HEK293 (cell line): ENCODE results near the gene TPM4.

ENCODE experiments used
- CTCF ChIA-PET: fragments of 350-600 bp; formaldehyde crosslinking; extraction: SDS; loops from one replicate; lab custom pipeline; 2021; ENCODE audit warnings: antibody characterized with exemption; lab: Yijun Ruan, JAX
- POLR2A ChIA-PET: fragments of 300-600 bp; formaldehyde crosslinking; extraction: SDS; loops from one replicate; lab custom pipeline; 2020; ENCODE audit warnings: antibody characterized with exemption, inconsistent platforms; lab: Yijun Ruan, JAX
- H3K27ac ChIP-seq: fragments of 200-500 bp; sonication (Bioruptor generic); 2 replicates; pipeline ENCODE4 v1.5.1; 2014; ENCODE audit warnings: low read depth, low read length, control low read depth, inconsistent platforms; ENCODE audit errors: extremely low read depth
- H3K36me3 ChIP-seq, 2 experiments: fragments of 200-500 bp in 1 of 2; sonication (Bioruptor generic) in 1 of 2; 1 replicate in 1 of 2; 2 replicates in 1 of 2; pipeline ENCODE4 v1.5.1; 2014 to 2017; ENCODE audit warnings: inconsistent platforms in 2 of 2, low read length in 2 of 2; ENCODE audit not compliant: control insufficient read depth in 2 of 2, insufficient read depth in 1 of 2
- H3K4me1 ChIP-seq: fragments of 200-500 bp; sonication (Bioruptor generic); 2 replicates; pipeline ENCODE4 v1.5.1; 2014; ENCODE audit warnings: mild to moderate bottlenecking, low read length, inconsistent platforms; ENCODE audit not compliant: control insufficient read depth, insufficient read depth
- H3K4me3 ChIP-seq: 2 replicates; pipeline ENCODE4 v1.5.1; 2011; ENCODE audit warnings: low read depth, mild to moderate bottlenecking, control low read depth, low read length, moderate library complexity
- H3K9me3 ChIP-seq: fragments of 200-500 bp; sonication (Bioruptor generic); 2 replicates; pipeline ENCODE4 v1.5.1; 2014; ENCODE audit warnings: low read depth, low read length, inconsistent platforms; ENCODE audit not compliant: control insufficient read depth, insufficient read depth
- BCL6B ChIP-seq: fragments of 450-650 bp; formaldehyde crosslinking; IDR thresholded peaks from 2 replicates; pipeline ENCODE4 v1.5.1; 2017; ENCODE audit warnings: missing biosample characterization, missing genetic modification characterization
- GFI1B ChIP-seq: fragments of 450-650 bp; formaldehyde crosslinking; IDR thresholded peaks from 2 replicates; pipeline ENCODE4 v1.5.1; 2016; ENCODE audit warnings: missing biosample characterization, missing genetic modification characterization
- GLI4 ChIP-seq: fragments of 450-650 bp; formaldehyde crosslinking; IDR thresholded peaks from 2 replicates; pipeline ENCODE4 v1.5.1; 2016; ENCODE audit warnings: missing biosample characterization, missing genetic modification characterization
- KLF8 ChIP-seq: fragments of 450-650 bp; formaldehyde crosslinking; IDR thresholded peaks from 2 replicates; pipeline ENCODE4 v1.5.1; 2016; ENCODE audit warnings: missing biosample characterization, missing genetic modification characterization
- KLF9 ChIP-seq: fragments of 450-650 bp; formaldehyde crosslinking; IDR thresholded peaks from 2 replicates; pipeline ENCODE4 v1.5.1; 2016; ENCODE audit warnings: missing biosample characterization, missing genetic modification characterization, low read depth
- PATZ1 ChIP-seq: fragments of 450-650 bp; formaldehyde crosslinking; IDR thresholded peaks from 2 replicates; pipeline ENCODE4 v1.5.1; 2016; ENCODE audit warnings: missing biosample characterization, missing genetic modification characterization
- SP7 ChIP-seq: fragments of 450-650 bp; formaldehyde crosslinking; IDR thresholded peaks from 2 replicates; pipeline ENCODE4 v1.5.1; 2016; ENCODE audit warnings: missing biosample characterization, missing genetic modification characterization
- TRIM28 ChIP-seq: IDR thresholded peaks from 2 replicates; pipeline ENCODE4 v1.6.1; 2011; ENCODE audit warnings: low read length, control low read depth, borderline replicate concordance
- TSHZ1 ChIP-seq: fragments of 450-650 bp; formaldehyde crosslinking; IDR thresholded peaks from 2 replicates; pipeline ENCODE4 v1.5.1; 2016; ENCODE audit warnings: missing biosample characterization, missing genetic modification characterization, borderline replicate concordance
- YY2 ChIP-seq: fragments of 450-650 bp; formaldehyde crosslinking; IDR thresholded peaks from 2 replicates; pipeline ENCODE4 v1.5.1; 2016; ENCODE audit warnings: missing biosample characterization, missing genetic modification characterization
- ZBTB11 ChIP-seq: fragments of 450-650 bp; formaldehyde crosslinking; conservative IDR thresholded peaks from 2 replicates; pipeline ENCODE4 v1.5.1; 2016; ENCODE audit warnings: low read depth, missing biosample characterization, missing genetic modification characterization
- ZFP3 ChIP-seq: fragments of 450-650 bp; formaldehyde crosslinking; IDR thresholded peaks from 2 replicates; pipeline ENCODE4 v1.5.1; 2016; ENCODE audit warnings: low read depth, missing biosample characterization, missing genetic modification characterization
- ZIC2 ChIP-seq: fragments of 450-650 bp; formaldehyde crosslinking; IDR thresholded peaks from 2 replicates; pipeline ENCODE4 v1.5.1; 2016; ENCODE audit warnings: missing biosample characterization, missing genetic modification characterization
- ZNF18 ChIP-seq: fragments of 450-650 bp; formaldehyde crosslinking; IDR thresholded peaks from 2 replicates; pipeline ENCODE4 v1.5.1; 2016; ENCODE audit warnings: missing biosample characterization, missing genetic modification characterization
- ZNF223 ChIP-seq: fragments of 450-650 bp; formaldehyde crosslinking; IDR thresholded peaks from 2 replicates; pipeline ENCODE4 v1.5.1; 2016; ENCODE audit warnings: missing biosample characterization, missing genetic modification characterization
- ZNF292 ChIP-seq: fragments of 450-650 bp; formaldehyde crosslinking; IDR thresholded peaks from 2 replicates; pipeline ENCODE4 v1.5.1; 2016; ENCODE audit warnings: low read depth, missing biosample characterization, missing genetic modification characterization, borderline replicate concordance
- ZNF335 ChIP-seq: fragments of 450-650 bp; formaldehyde crosslinking; conservative IDR thresholded peaks from 2 replicates; pipeline ENCODE4 v1.5.1; 2016; ENCODE audit warnings: missing biosample characterization, missing genetic modification characterization
- ZNF354C ChIP-seq: fragments of 450-650 bp; formaldehyde crosslinking; IDR thresholded peaks from 2 replicates; pipeline ENCODE4 v1.5.1; 2016; ENCODE audit warnings: missing biosample characterization, missing genetic modification characterization, low read depth, borderline replicate concordance
- ZNF404 ChIP-seq: fragments of 450-650 bp; formaldehyde crosslinking; IDR thresholded peaks from 2 replicates; pipeline ENCODE4 v1.5.1; 2017; ENCODE audit warnings: missing biosample characterization, missing genetic modification characterization
- ZNF585B ChIP-seq: fragments of 450-650 bp; formaldehyde crosslinking; IDR thresholded peaks from 2 replicates; pipeline ENCODE4 v1.5.1; 2016; ENCODE audit warnings: missing biosample characterization, missing genetic modification characterization
- ZNF626 ChIP-seq: fragments of 450-650 bp; sonication (Bioruptor Pico); formaldehyde crosslinking; IDR thresholded peaks from 2 replicates; pipeline ENCODE4 v1.5.1; 2018; ENCODE audit warnings: missing biosample characterization, missing genetic modification characterization, inconsistent platforms
- ZNF692 ChIP-seq: fragments of 450-650 bp; formaldehyde crosslinking; IDR thresholded peaks from 2 replicates; pipeline ENCODE4 v1.5.1; 2016; ENCODE audit warnings: missing biosample characterization, missing genetic modification characterization
- ZNF76 ChIP-seq: fragments of 450-650 bp; formaldehyde crosslinking; IDR thresholded peaks from 2 replicates; pipeline ENCODE4; 2016; ENCODE audit warnings: low read depth, missing biosample characterization, missing genetic modification characterization, borderline replicate concordance
- ZNF791 ChIP-seq: fragments of 450-650 bp; formaldehyde crosslinking; IDR thresholded peaks from 2 replicates; pipeline ENCODE4 v1.5.1; 2016; ENCODE audit warnings: missing biosample characterization, missing genetic modification characterization

Gene TPM4

GRCh38 chr19:16076958-16077611 lies 790 bp downstream of the TPM4 start:
- Histone ChIP-seq H3K27ac (peak overlapping the region; percentile 97), H3K9me3 (no peaks in the 10 kb centered on the region), H3K4me1 (peaks cover 12% of the 10 kb centered on the region), H3K36me3 (peaks cover 4 to 21% of the 10 kb centered on the region in 2 experiments; a peak in 2 of 3 replicates), H3K4me3 (peak overlapping the region; percentile 91)
- POLR2A ChIA-PET = interaction anchor here (1.7 to 3.4 kb wide), 3 partner anchors 8 to 108 kb away, joined by 7 to 20 read pairs (median 10); partner anchors contain the start of genes FAM32A and RAB8A
- CTCF ChIA-PET = interaction anchor here (0.7 to 1.2 kb wide), 2 partner anchors 34 to 526 kb away, joined by 3 read pairs; no protein-coding TSS in a partner anchor
- TF ChIP-seq GFI1B (tag by site-specific recombination) = no peak
- 0 out of 2 replicates have a peak, but pooled peaks have one; percentile 13 for TF ChIP-seq PATZ1
- TF ChIP-seq KLF8 (tag by site-specific recombination) = peak; percentile 20; the same call in 1 of the 2 replicates
- TF ChIP-seq ZNF692 = no peak
- TF ChIP-seq ZNF18 (tag by site-specific recombination) = no peak
- no peak for TF ChIP-seq YY2 (tag by site-specific recombination)
- TF ChIP-seq ZNF404 (tag by site-specific recombination) = no peak
- peak; percentile 73 for TF ChIP-seq ZNF335
- no peak for TF ChIP-seq ZNF585B
- no peak for TF ChIP-seq KLF9 (tag by site-specific recombination)
- no peak for TF ChIP-seq ZNF626 (tag by site-specific recombination)
- no peak for TF ChIP-seq ZNF223
- TF ChIP-seq GLI4 (tag by site-specific recombination) = no peak
- TF ChIP-seq TRIM28 = no peak
- TF ChIP-seq ZNF354C (tag by site-specific recombination) = no peak
- no peak for TF ChIP-seq ZNF76
- peak; percentile 74 for TF ChIP-seq ZIC2 (tag by site-specific recombination)
- TF ChIP-seq ZFP3 (tag by site-specific recombination) = no peak
- TF ChIP-seq ZBTB11 = no peak
- TF ChIP-seq SP7 = peak; percentile 9; the same call in 1 of the 2 replicates
- no peak for TF ChIP-seq ZNF791 (tag by site-specific recombination)
- no peak for TF ChIP-seq TSHZ1
- TF ChIP-seq BCL6B (tag by site-specific recombination) = no peak
- TF ChIP-seq ZNF292 = no peak
